ENCODE measurements around the gene VAV3. TPM values are rescaled to one million over a fixed set of nuclear protein-coding genes. Genes with fewer than 3 reads are reported as not detected.

The VAV3 gene
- total RNA-seq, 1 experiment from 2014 or later: 0.57 TPM

GRCh38 chr1:107950464-107950863 lies 14.5 kb downstream of the VAV3 start:
- Histone ChIP-seq H3K4me1 (no peaks in the 10 kb centered on the region), H3K36me3 (ENCODE audit: control insufficient read depth, insufficient read depth, low read length) (no peaks in the 10 kb centered on the region), H3K27me3 (replicated peaks; ENCODE audit: control insufficient read depth, insufficient read depth, low read length) (no peaks in the 10 kb centered on the region), H3K4me3 (ENCODE audit: low read depth, low read length) (no peak overlapping the region), H3K9me3 (no peaks in the 10 kb centered on the region)
- ChIA-PET POLR2A (no interaction called here), CTCF (no interaction called here)
- Mint-ChIP-seq H3K4me3 (ENCODE audit: unreplicated experiment) (no peak overlapping the region), H3K27me3 (ENCODE audit: insufficient read depth, unreplicated experiment) (peaks cover 5% of the 10 kb centered on the region), H3K36me3 (ENCODE audit: insufficient read depth, unreplicated experiment) (no peaks in the 10 kb centered on the region), H3K9me3 (ENCODE audit: unreplicated experiment) (no peaks in the 10 kb centered on the region), H3K27ac (ENCODE audit: unreplicated experiment) (no peak overlapping the region), H3K4me1 (ENCODE audit: low read depth, unreplicated experiment) (no peaks in the 10 kb centered on the region)
- no TSS peak for BruUV-seq (replicated peaks)
- no peak for DNase-seq
- intact Hi-C loops (cut with micrococcal nuclease; ENCODE audit: unreplicated experiment): no loop called here
- TF ChIP-seq CTCF (IDR thresholded peaks at IDR 0.05; ENCODE audit: insufficient read depth in 1 of 2, low read depth in 1 of 2, low read length in 1 of 2, severe bottlenecking in 1 of 2, unreplicated experiment in 1 of 2): no peak

- H3K4me3 ChIP-seq (ENCODE audit: low read depth, low read length): no peak overlapping the region
- CTCF ChIA-PET: no interaction called here
- Mint-ChIP-seq H3K4me1 (ENCODE audit: low read depth, unreplicated experiment) (no peaks in the 10 kb centered on the region), H3K36me3 (ENCODE audit: insufficient read depth, unreplicated experiment) (no peaks in the 10 kb centered on the region), H3K27me3 (ENCODE audit: insufficient read depth, unreplicated experiment) (peaks cover 5% of the 10 kb centered on the region), H3K4me3 (ENCODE audit: unreplicated experiment) (no peak overlapping the region), H3K9me3 (ENCODE audit: unreplicated experiment) (no peaks in the 10 kb centered on the region), H3K27ac (ENCODE audit: unreplicated experiment) (no peak overlapping the region)
- intact Hi-C loops (cut with micrococcal nuclease; ENCODE audit: unreplicated experiment): no loop called here
- H3K27me3 ChIP-seq (replicated peaks; ENCODE audit: control insufficient read depth, insufficient read depth, low read length): no peaks in the 10 kb centered on the region
- no peaks in the 10 kb centered on the region for H3K36me3 ChIP-seq (ENCODE audit: control insufficient read depth, insufficient read depth, low read length)
- POLR2A ChIA-PET: no interaction called here
- no peaks in the 10 kb centered on the region for H3K4me1 ChIP-seq
- no peak for DNase-seq
- no peak for TF ChIP-seq CTCF (IDR thresholded peaks at IDR 0.05; ENCODE audit: insufficient read depth in 1 of 2, low read depth in 1 of 2, low read length in 1 of 2, severe bottlenecking in 1 of 2, unreplicated experiment in 1 of 2)
- no TSS peak for BruUV-seq (replicated peaks)
- no peaks in the 10 kb centered on the region for H3K9me3 ChIP-seq
These were observed 15.3 kb downstream of the VAV3 start for GRCh38 chr1:107949467-107950253.

- peaks cover 7% of the 10 kb centered on the region for H3K27me3 Mint-ChIP-seq (ENCODE audit: insufficient read depth, unreplicated experiment)
- no peaks in the 10 kb centered on the region for H3K4me1 Mint-ChIP-seq (ENCODE audit: low read depth, unreplicated experiment)
- DNase-seq: no peak
- ChIA-PET POLR2A (no interaction called here), CTCF (no interaction called here)
- H3K9me3 Mint-ChIP-seq (ENCODE audit: unreplicated experiment): no peaks in the 10 kb centered on the region
- TF ChIP-seq CTCF (IDR thresholded peaks at IDR 0.05; ENCODE audit: insufficient read depth in 1 of 2, low read depth in 1 of 2, low read length in 1 of 2, severe bottlenecking in 1 of 2, unreplicated experiment in 1 of 2): no peak
- intact Hi-C loops (cut with micrococcal nuclease; ENCODE audit: unreplicated experiment): no loop called here
- Histone ChIP-seq H3K4me3 (ENCODE audit: low read depth, low read length) (no peak overlapping the region), H3K9me3 (no peaks in the 10 kb centered on the region), H3K36me3 (ENCODE audit: control insufficient read depth, insufficient read depth, low read length) (no peaks in the 10 kb centered on the region), H3K4me1 (no peaks in the 10 kb centered on the region), H3K27me3 (replicated peaks; ENCODE audit: control insufficient read depth, insufficient read depth, low read length) (no peaks in the 10 kb centered on the region)
- H3K4me3 Mint-ChIP-seq (ENCODE audit: unreplicated experiment): no peak overlapping the region
- H3K27ac Mint-ChIP-seq (ENCODE audit: unreplicated experiment): no peak overlapping the region
- H3K36me3 Mint-ChIP-seq (ENCODE audit: insufficient read depth, unreplicated experiment): no peaks in the 10 kb centered on the region
- BruUV-seq (replicated peaks): no TSS peak
These were observed 18.2 kb downstream of the VAV3 start for GRCh38 chr1:107946794-107947193.

Data from Caco-2 (cell line).